Measurements from ENCODE around the gene PTGER3.

Gene PTGER3

GRCh38 chr1:71047635-71048607, at the start of gene PTGER3:
TSS of gene PTGER3 (minus strand) at chr1:71047816. CDS start at chr1:71047577, 239 bp downstream.
- TF ChIP-seq ZFX (IDR thresholded peaks at IDR 0.05) (no peak), CTCF (conservative IDR thresholded peaks at IDR 0.05) (no peak)

DNA sequence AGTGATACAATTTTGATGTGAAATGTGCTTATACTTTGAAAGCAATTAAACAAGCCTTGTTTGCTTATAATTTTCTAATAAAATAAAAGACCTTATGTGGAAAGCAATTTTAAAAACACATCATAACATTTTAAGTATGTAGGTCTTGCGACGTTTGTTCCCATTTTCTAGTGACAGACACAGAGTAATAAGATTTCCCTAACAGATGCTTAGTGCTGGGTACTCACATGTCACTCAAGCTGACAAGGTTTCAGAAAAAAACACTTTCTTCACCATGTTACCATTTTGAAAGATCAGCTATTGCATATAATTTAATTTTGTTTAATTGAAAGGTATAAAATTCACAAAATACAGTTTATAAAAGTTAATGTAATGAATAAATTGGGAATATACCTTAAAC, 47.3 kb upstream of the PTGER3 start:
- H3K27ac ChIP-seq, result no peak overlapping the region
- TF ChIP-seq ZFX (IDR thresholded peaks at IDR 0.05) (no peak), CTCF (conservative IDR thresholded peaks at IDR 0.05) (no peak)

More at GRCh38 chr1:71047635-71048607, at the start of gene PTGER3:
- H3K27ac ChIP-seq, result no peak within 1 kb of the TSS

DNA sequence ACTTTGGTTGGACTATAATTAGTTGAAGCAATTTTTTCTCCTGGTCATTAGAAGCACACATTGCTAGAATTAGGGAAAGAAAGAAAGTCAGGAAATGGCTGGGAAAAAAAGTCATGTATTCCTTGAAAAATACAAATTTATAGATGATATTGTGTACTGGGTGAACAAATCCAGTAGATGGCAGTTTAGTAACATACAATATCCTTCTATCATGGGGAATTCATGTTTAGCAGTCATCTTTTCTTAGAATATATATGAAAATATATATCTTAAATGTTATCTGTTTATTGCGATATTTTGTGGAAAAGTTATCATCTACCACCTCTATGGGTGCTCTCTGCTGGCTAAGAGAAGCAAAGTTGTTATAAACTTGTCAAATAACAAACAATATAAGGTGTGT, 46.3 kb upstream of the PTGER3 start:
- no peak for TF ChIP-seq ZFX (IDR thresholded peaks at IDR 0.05)
- TF ChIP-seq CTCF (conservative IDR thresholded peaks at IDR 0.05), result peak; percentile 72
- H3K27ac ChIP-seq, result no peak overlapping the region

GRCh38 chr1:71089536-71090270, 42.1 kb upstream of the PTGER3 start:
- TF ChIP-seq CTCF (conservative IDR thresholded peaks at IDR 0.05) (no peak), ZFX (IDR thresholded peaks at IDR 0.05) (no peak)
- H3K27ac ChIP-seq, result no peak overlapping the region

GRCh38 chr1:71088645-71089287, 41.1 kb upstream of the PTGER3 start:
- H3K27ac ChIP-seq, result no peak overlapping the region
- TF ChIP-seq CTCF (conservative IDR thresholded peaks at IDR 0.05), result no peak
- no peak for TF ChIP-seq ZFX (IDR thresholded peaks at IDR 0.05)

DNA sequence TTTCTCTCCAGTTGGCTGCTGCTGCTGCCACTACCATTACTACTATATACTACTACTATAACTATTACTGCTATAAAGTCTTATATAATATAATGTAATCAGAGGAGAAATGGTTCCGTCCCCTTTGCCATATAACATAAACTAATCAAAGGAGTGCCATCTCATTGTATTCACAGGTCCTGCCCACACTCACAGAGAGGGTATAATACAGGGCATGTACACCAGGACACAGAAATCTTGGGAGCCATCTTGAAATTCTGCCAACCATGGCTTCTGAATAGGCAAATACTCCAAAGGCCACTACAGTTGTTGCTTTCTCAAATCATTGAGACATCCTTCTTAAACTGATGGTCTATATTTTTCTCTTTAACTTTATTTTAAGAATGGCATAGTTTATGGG, 40.1 kb upstream of the PTGER3 start:
- TF ChIP-seq CTCF (conservative IDR thresholded peaks at IDR 0.05) (no peak), ZFX (IDR thresholded peaks at IDR 0.05) (no peak)
- H3K27ac ChIP-seq, result no peak overlapping the region

Data from C4-2B (cell line).